Right lobe of liver (tissue), 6 donors: ENCODE data around the gene CCDC15. TPM values are rescaled to one million over a fixed set of nuclear protein-coding genes. Genes with fewer than 3 reads are reported as not detected.

Experiments used
- ATAC-seq, 4 donors: fragments of 200-7000 bp; cut with Tn5 transposase; one replicate each; pipeline ENCODE4 v1.9.1; 2020; ENCODE audit warnings: mild to moderate bottlenecking in 4 of 4, moderate library complexity in 4 of 4
- DNase-seq, 3 donors: peaks; one replicate each; pipeline ENCODE4 v3.0.0-alpha.2; 2020
- H3K27ac ChIP-seq, 3 donors: fragments of 200-600 bp; one replicate each; pipeline ENCODE4 v1.8.0; 2022
- H3K27me3 ChIP-seq, 2 donors: fragments of 200-600 bp; one replicate each; pipeline ENCODE4 v1.8.0; 2022
- H3K36me3 ChIP-seq, 4 donors: fragments of 200-600 bp; sonication (generic) in 1 of 4; one replicate each; pipeline versions ENCODE4 v1.5.1 to v1.8.0; 2017 to 2022; ENCODE audit warnings: control low read depth in 1 of 4
- H3K4me1 ChIP-seq, 4 donors: fragments of 200-600 bp; sonication (generic) in 1 of 4; one replicate each; pipeline versions ENCODE4 v1.5.1 to v1.8.0; 2017 to 2022; ENCODE audit warnings: control low read depth in 1 of 4
- H3K4me3 ChIP-seq, 3 donors: fragments of 200-600 bp; one replicate each; pipeline ENCODE4 v1.8.0; 2022
- H3K9me3 ChIP-seq, 4 donors: fragments of 200-600 bp; sonication (generic) in 1 of 4; one replicate each; pipeline versions ENCODE4 v1.5.1 to v1.8.0; 2017 to 2022; ENCODE audit warnings: control low read depth in 1 of 4
- CTCF ChIP-seq, 4 donors: fragments of 200-600 bp in 3 of 4; fragments of 450-650 bp in 1 of 4; IDR thresholded peaks; one replicate each; pipeline versions ENCODE4 v1.5.1 to v1.8.0; 2016 to 2022; ENCODE audit warnings: antibody characterized with exemption in 4 of 4, mild to moderate bottlenecking in 2 of 4
- POLR2A ChIP-seq: fragments of 450-650 bp; IDR thresholded peaks from one replicate; pipeline ENCODE4 v1.6.1; 2017; ENCODE audit warnings: antibody characterized with exemption, mild to moderate bottlenecking
- WGBS: methylation state at CpG from one replicate; pipeline ENCODE4 v1.1.6; 2018; ENCODE audit warnings: low coverage, low lambda C conversion rate; ENCODE audit not compliant: insufficient coverage; ENCODE audit errors: missing lambda C conversion rate; 5-methylcytosine and 5-hydroxymethylcytosine counted together
- intact Hi-C, 2 donors: fragments of 100-400 bp; cut with DNase I; formaldehyde crosslinking; loops; one replicate each; pipeline versions ENCODE4 v1.11.2 to v1.14.1; 2022
- total RNA-seq, 6 experiments: library from RNA; depleted of rRNA in 2 of 6; stranded (reverse); fragments of >200 nt in 2 of 6; fragmentation: NEBNext Ultra II Directional in 3 of 6; extraction: Animal tissue kit (Norgen Biotek cat#: 25700) in 3 of 6; gene quantifications; one replicate each; pipeline versions ENCODE4 v1.1.0 to v1.2.4, GENCODE V29; 2016 to 2023
- donor health status: DM: no; HTN: yes; CAD: no.
- donor health status: DM: no; HTN: no; CAD: no.
- donor health status: DM: no; HTN: no; CAD: no.
- donor health status: DM: no; HTN: yes; CAD: no.
- donor health status: DM: no; HTN: yes; CAD: no.

The CCDC15 gene
- total RNA-seq, 6 experiments from 2014 or later: 0.57 to 1.8 (median 0.70) TPM

GRCh38 chr11:125078016-125078415 is 124.0 kb downstream of the CCDC15 start:
- Histone ChIP-seq H3K9me3 (no peaks in the 10 kb centered on the region), H3K27ac (no peak overlapping the region), H3K36me3 (no peaks in the 10 kb centered on the region), H3K27me3 (no peaks in the 10 kb centered on the region), H3K4me3 (no peak overlapping the region), H3K4me1 (no peaks in the 10 kb centered on the region)
- TF ChIP-seq CTCF (IDR thresholded peaks at IDR 0.05) (no peak), POLR2A (no peak)
- ATAC-seq: no peak
- 88% methylated on average over 10 of the region's 11 CpGs for WGBS
- DNase-seq: no peak
- intact Hi-C loops: no loop called here

- ATAC-seq: no peak
- no peak overlapping the region for H3K27ac ChIP-seq
- H3K9me3 ChIP-seq: no peaks in the 10 kb centered on the region
- H3K36me3 ChIP-seq: no peaks in the 10 kb centered on the region
- intact Hi-C loops: no loop called here
- no peak for TF ChIP-seq POLR2A
- DNase-seq: no peak
- H3K4me3 ChIP-seq: no peak overlapping the region
- 91% methylated on average over 11 of the region's 14 CpGs for whole genome bisulfite sequencing
- no peaks in the 10 kb centered on the region for H3K4me1 ChIP-seq
- no peaks in the 10 kb centered on the region for H3K27me3 ChIP-seq
Observed at GRCh38 chr11:125078516-125079140, 124.6 kb downstream of the CCDC15 start.

- TF ChIP-seq POLR2A: no peak
- TF ChIP-seq CTCF (IDR thresholded peaks at IDR 0.05): no peak
- ATAC-seq (peak; percentile 6 to 51 (median 22)), DNase-seq (no peak)
- H3K9me3 ChIP-seq: no peaks in the 10 kb centered on the region
- no peak overlapping the region for H3K4me3 ChIP-seq
- no peak overlapping the region for H3K27ac ChIP-seq
- WGBS: 59% methylated on average over 6 of the region's 18 CpGs
- no peaks in the 10 kb centered on the region for H3K36me3 ChIP-seq
- H3K27me3 ChIP-seq: no peaks in the 10 kb centered on the region
- intact Hi-C loops: no loop called here
- H3K4me1 ChIP-seq: no peaks in the 10 kb centered on the region
Observed at GRCh38 chr11:125079151-125079877, 125.3 kb downstream of the CCDC15 start.

GRCh38 chr11:125079878-125080530 is 126.0 kb downstream of the CCDC15 start:
- intact Hi-C loops: loop anchor here in 1 of 2 donors (10.0 kb wide), 2 partner anchors 65 to 325 kb away; no protein-coding TSS in a partner anchor
- no peak for ATAC-seq
- Histone ChIP-seq H3K4me3 (no peak overlapping the region), H3K27ac (no peak overlapping the region), H3K36me3 (no peaks in the 10 kb centered on the region), H3K4me1 (no peaks in the 10 kb centered on the region), H3K9me3 (no peaks in the 10 kb centered on the region), H3K27me3 (no peaks in the 10 kb centered on the region)
- 85% methylated on average over 3 of the region's 12 CpGs for WGBS
- DNase-seq: no peak
- TF ChIP-seq CTCF (IDR thresholded peaks at IDR 0.05): no peak
- TF ChIP-seq POLR2A: no peak

- intact Hi-C loops: loop anchor here in 1 of 2 donors (10.0 kb wide), 2 partner anchors 64 to 324 kb away; no protein-coding TSS in a partner anchor
- no peaks in the 10 kb centered on the region for H3K9me3 ChIP-seq
- TF ChIP-seq CTCF (IDR thresholded peaks at IDR 0.05): no peak
- TF ChIP-seq POLR2A: no peak
- H3K27ac ChIP-seq: no peak overlapping the region
- ATAC-seq (no peak), DNase-seq (no peak)
- H3K4me1 ChIP-seq: no peaks in the 10 kb centered on the region
- no peak overlapping the region for H3K4me3 ChIP-seq
- no peaks in the 10 kb centered on the region for H3K27me3 ChIP-seq
- no peaks in the 10 kb centered on the region for H3K36me3 ChIP-seq
- WGBS: 80% methylated on average over 4 of the region's 12 CpGs
Observed at GRCh38 chr11:125080531-125080911, 126.5 kb downstream of the CCDC15 start.
